Activated CD8-positive, alpha-beta memory T cell treated with anti-CD3 and anti-CD28 coated beads for 48 hours (primary cell): ENCODE data around the gene DYNC1LI1.

Experiments
- DNase-seq, 3 experiments: peaks; one replicate each; pipeline ENCODE4 v3.0.0-alpha.2; 2020; ENCODE audit warnings: low read depth in 2 of 3, low spot score in 2 of 3

The DYNC1LI1 gene

DNA sequence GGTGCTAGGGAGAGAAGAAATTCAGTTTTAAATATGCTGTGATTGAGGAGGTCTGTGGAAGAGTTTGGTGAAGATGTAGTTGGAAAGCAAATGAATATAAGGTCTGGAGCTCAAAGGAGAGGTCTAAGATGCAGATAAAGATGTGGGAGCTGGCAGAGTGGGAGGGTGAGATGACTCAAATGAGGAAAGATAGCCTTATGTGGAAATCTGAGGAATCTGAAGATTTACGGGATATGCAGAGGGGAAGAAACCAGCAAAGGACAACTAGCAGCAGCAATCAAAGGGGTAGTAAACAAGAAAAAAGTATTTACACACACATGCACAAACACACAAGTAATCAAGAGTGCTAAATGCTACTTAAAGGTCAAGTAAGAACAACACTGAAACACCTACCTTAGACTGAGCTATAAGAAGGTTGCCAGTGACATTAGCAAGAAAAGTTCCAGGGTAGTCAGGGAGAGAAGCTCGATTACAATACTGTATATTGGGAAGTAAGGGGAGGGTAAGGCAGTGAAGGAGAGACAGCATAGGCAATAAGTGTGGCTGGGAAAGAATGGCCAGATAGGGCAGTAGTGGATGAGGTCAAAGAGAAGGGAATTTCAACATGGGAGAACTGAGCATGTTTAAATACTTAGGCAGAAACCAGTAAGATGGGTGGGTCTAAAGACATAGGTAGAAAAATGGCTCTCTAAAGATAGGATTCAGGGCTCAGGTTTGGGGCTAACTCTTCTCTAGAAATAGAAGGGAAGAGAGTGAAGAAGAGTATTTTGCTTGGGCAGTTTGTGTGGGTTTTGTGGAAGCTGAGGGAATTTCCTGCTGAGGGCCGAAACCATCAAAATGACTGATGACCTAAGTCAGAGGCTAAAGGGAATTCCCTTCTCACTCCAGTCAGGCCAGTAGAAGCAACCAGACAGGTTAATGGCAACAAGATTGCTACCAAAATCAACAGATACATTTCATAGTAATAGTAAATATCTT lies 76.9 kb downstream of the DYNC1LI1 start:
- no peak for DNase-seq

- DNase-seq: no peak
Observed at GRCh38 chr3:32492684-32493436, 77.8 kb downstream of the DYNC1LI1 start.

- no peak for DNase-seq
Observed at GRCh38 chr3:32488474-32489008, 82.1 kb downstream of the DYNC1LI1 start.

DNA sequence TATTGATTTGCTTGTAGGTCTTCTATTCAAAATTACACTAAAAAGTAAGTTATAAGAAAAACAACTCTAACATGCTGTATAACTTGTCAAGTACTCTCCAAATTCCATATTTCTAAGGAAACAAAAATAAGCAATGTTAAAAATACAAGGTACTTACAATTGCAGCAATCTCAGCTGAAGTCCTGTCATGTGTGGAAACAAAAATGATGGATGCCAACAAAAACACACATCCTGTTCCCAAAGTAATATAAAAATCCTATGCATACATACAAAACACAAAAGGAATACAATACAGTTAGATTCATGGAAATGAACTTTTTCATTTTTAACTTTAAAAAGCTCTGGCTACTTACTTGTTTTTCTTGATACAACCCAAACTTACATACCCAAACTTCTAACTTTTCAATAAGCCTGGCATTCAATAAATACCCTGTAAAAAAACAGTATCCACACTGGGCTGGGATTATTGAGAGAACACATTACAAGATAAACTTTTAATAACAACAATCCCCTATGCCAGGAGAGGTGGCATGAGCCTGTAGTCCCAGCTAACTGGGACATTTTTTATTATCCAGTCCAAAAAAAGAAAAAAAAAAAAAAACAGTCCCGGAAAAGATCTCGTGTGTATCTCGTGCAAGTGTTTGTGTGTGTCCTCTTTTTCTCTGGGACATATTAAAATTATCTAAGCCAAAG lies 82.7 kb downstream of the DYNC1LI1 start:
- no peak for DNase-seq

- DNase-seq: no peak
Observed at GRCh38 chr3:32484436-32484835, 86.2 kb downstream of the DYNC1LI1 start.

GRCh38 chr3:32483772-32484171 lies 86.9 kb downstream of the DYNC1LI1 start:
- DNase-seq: no peak

- no peak for DNase-seq
Observed at GRCh38 chr3:32482693-32483092, 88.0 kb downstream of the DYNC1LI1 start.

DNA sequence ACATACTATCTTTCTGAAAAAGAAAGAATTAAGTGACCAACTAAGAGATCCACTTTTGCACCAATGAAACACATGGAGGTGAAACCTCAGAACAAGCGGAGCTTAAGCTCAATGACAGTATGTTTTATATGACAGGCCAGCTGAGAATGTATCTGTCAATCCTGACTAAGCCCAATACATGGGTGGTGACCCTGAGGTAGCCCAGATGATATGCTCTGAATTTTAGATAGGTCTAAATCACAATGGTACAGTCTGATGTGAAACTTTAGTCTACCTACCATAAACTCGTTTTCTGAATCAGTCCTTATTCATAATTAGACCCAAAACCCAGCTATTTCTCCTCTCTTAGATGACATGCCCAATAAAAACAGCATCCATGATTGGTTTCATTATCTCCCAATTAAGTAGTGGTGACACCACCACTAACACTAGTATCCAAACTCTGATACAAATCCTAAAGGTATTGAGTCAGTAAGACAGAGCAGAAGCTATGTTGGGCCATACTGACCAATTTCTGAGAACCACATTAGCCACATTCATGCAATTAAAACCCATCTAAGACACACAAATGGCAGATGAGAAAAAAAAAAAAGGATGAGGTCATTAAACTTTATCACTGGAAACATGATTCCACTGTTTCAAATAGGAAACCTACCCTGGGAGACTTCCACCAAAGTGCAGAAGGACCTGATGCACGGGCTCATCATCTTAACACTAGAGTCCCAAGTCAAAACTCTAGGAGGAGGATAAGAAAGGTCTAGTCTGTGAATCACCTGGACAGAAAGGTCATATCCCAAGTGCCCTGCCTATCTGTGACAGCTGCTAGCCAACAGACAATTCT lies 88.6 kb downstream of the DYNC1LI1 start:
- no peak for DNase-seq

GRCh38 chr3:32480604-32481003 lies 90.1 kb downstream of the DYNC1LI1 start:
- DNase-seq: no peak
